Activated CD8-positive, alpha-beta T cell treated with anti-CD3 and anti-CD28 coated beads for 36 hours (primary cell): Measurements from ENCODE around the gene MED15. TPM values are rescaled to one million over a fixed set of nuclear protein-coding genes. Genes with fewer than 3 reads are reported as not detected.

Experiments
- ATAC-seq: fragments of 200-7000 bp; cut with Tn5 transposase; one replicate; pipeline ENCODE4 v1.10.0; 2021; ENCODE audit warnings: mild to moderate bottlenecking, moderate library complexity
- CTCF ChIA-PET: fragments of 350-600 bp; sonication (Branson Sonifier 250); formaldehyde crosslinking; loops from one replicate; lab custom pipeline; 2021; ENCODE audit warnings: antibody characterized with exemption; lab: Charles Lee
- POLR2A ChIA-PET: fragments of 350-600 bp; sonication (Branson Sonifier 250); formaldehyde crosslinking; loops from one replicate; lab custom pipeline; 2021; ENCODE audit warnings: antibody characterized with exemption; lab: Charles Lee
- DNase-seq: peaks from one replicate; pipeline ENCODE4 v3.0.0-alpha.2; 2020
- H3K27ac Mint-ChIP-seq: one replicate; pipeline ENCODE4 v1.8.0; 2021; ENCODE audit warnings: mild to moderate bottlenecking, mixed read lengths
- H3K27me3 Mint-ChIP-seq: one replicate; pipeline ENCODE4 v1.8.0; 2021; ENCODE audit warnings: mixed read lengths
- H3K36me3 Mint-ChIP-seq: one replicate; pipeline ENCODE4 v1.8.0; 2021; ENCODE audit warnings: low read depth, mixed read lengths
- H3K4me1 Mint-ChIP-seq: one replicate; pipeline ENCODE4 v1.8.0; 2021; ENCODE audit warnings: low read depth, mixed read lengths
- H3K4me3 Mint-ChIP-seq: one replicate; pipeline ENCODE4 v1.8.0; 2021; ENCODE audit warnings: mild to moderate bottlenecking, moderate library complexity, mixed read lengths
- H3K9me3 Mint-ChIP-seq: one replicate; pipeline ENCODE4 v1.8.0; 2021; ENCODE audit warnings: mixed read lengths
- CTCF ChIP-seq: fragments of 200-600 bp; IDR thresholded peaks from one replicate; pipeline ENCODE4 v1.8.0; 2022; ENCODE audit warnings: antibody characterized with exemption, mild to moderate bottlenecking
- intact Hi-C: fragments of 100-400 bp; cut with micrococcal nuclease; formaldehyde crosslinking; loops from one replicate; pipeline ENCODE4 v1.10.0; 2022
- total RNA-seq, 2 experiments: library from RNA; stranded (reverse); gene quantifications; one replicate each; pipeline ENCODE4 v1.2.3, GENCODE V29; 2021

Gene MED15
- total RNA-seq, 2 experiments from 2014 or later = 110 to 118 TPM

- H3K4me3 Mint-ChIP-seq = no peak overlapping the region
- no peak overlapping the region for H3K27ac Mint-ChIP-seq
- peaks cover 55% of the 10 kb centered on the region for H3K36me3 Mint-ChIP-seq
- ATAC-seq (no peak), DNase-seq (no peak)
- ChIA-PET CTCF (interaction anchor here (0.7 to 3.9 kb wide), 2 partner anchors 10 kb away, joined by 3 to 20 read pairs; no protein-coding TSS in a partner anchor), POLR2A (interaction anchor here (0.5 to 1.0 kb wide), 2 partner anchors 33 to 336 kb away, joined by 3 to 4 read pairs; no protein-coding TSS in a partner anchor)
- H3K4me1 Mint-ChIP-seq = peaks cover 40% of the 10 kb centered on the region
- TF ChIP-seq CTCF = no peak
- intact Hi-C loops = no loop called here
- H3K9me3 Mint-ChIP-seq = no peaks in the 10 kb centered on the region
- H3K27me3 Mint-ChIP-seq = no peaks in the 10 kb centered on the region
Measured at GRCh38 chr22:20573833-20574615, 66.6 kb downstream of the MED15 start.

DNA sequence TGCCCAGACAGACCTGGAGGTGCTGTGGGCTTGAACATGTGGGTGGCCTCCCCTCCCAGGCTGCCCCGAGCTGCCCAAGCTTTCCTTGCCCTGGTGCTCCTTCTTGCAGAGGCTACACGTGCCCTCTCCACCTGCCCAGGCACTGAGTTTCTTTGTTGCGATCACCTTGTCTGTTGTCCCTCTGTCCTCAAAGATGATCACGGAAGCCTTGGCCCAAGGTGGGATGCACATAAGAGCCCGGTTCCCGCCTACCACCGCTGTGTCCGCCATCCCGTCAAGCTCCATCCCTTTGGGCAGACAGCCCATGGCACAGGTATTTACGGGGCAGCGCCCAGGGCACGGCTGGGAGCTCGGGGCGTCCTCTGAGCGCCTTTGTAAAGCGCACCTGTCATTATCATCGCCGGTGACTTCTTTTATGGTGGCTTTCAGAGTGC is 67.5 kb downstream of the MED15 start:
- H3K4me3 Mint-ChIP-seq = no peak overlapping the region
- CTCF ChIA-PET = interaction anchor here (1.0 to 3.9 kb wide), 3 partner anchors 8 to 28 kb away, joined by 3 to 20 read pairs (median 3); no protein-coding TSS in a partner anchor
- ATAC-seq (no peak), DNase-seq (no peak)
- intact Hi-C loops = no loop called here
- no peak for TF ChIP-seq CTCF
- POLR2A ChIA-PET = no interaction called here
- peaks cover 40% of the 10 kb centered on the region for H3K4me1 Mint-ChIP-seq
- H3K27me3 Mint-ChIP-seq = no peaks in the 10 kb centered on the region
- peaks cover 50% of the 10 kb centered on the region for H3K36me3 Mint-ChIP-seq
- H3K9me3 Mint-ChIP-seq = no peaks in the 10 kb centered on the region
- no peak overlapping the region for H3K27ac Mint-ChIP-seq

DNA sequence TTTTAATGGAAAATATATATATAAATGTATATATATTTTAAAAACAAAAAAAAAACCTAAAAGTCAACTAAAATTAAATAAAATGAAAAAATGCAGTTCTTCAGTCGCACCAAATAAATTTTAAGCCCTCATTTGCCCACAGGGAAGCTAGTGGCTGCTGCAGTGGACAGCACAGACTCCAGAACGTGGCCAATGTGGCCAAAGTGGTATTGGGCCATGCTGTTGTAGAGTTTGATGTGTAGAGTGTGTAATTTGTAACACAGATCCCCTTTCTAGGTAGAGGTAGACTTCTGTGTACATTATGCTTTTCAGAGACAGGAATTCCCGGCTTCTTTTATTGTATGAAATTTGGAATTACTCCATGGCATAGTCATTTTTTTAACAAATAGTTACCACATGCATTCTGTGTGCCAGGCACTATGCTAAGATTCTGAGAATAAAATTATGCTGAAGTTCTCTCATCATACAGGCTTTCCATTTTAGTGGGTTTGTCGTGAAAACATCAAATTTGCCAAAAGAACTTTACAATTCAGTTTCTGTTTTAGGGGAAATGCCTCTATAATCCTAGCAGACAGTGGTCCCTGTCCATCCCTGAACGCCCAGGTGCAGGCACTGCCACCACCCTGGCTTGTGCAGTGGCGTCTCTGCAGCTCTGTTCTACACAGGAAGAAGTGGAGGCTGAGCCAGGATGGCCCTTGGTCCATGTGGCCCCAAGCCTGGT is 68.5 kb downstream of the MED15 start:
- ATAC-seq (no peak), DNase-seq (no peak)
- ChIA-PET CTCF (interaction anchor here (1.0 to 3.9 kb wide), 4 partner anchors 9 to 29 kb away, joined by 3 to 20 read pairs (median 4); no protein-coding TSS in a partner anchor), POLR2A (no interaction called here)
- peaks cover 43% of the 10 kb centered on the region for H3K4me1 Mint-ChIP-seq
- intact Hi-C loops = no loop called here
- no peaks in the 10 kb centered on the region for H3K27me3 Mint-ChIP-seq
- H3K27ac Mint-ChIP-seq = no peak overlapping the region
- H3K9me3 Mint-ChIP-seq = no peaks in the 10 kb centered on the region
- no peak overlapping the region for H3K4me3 Mint-ChIP-seq
- peaks cover 46% of the 10 kb centered on the region for H3K36me3 Mint-ChIP-seq
- no peak for TF ChIP-seq CTCF

DNA sequence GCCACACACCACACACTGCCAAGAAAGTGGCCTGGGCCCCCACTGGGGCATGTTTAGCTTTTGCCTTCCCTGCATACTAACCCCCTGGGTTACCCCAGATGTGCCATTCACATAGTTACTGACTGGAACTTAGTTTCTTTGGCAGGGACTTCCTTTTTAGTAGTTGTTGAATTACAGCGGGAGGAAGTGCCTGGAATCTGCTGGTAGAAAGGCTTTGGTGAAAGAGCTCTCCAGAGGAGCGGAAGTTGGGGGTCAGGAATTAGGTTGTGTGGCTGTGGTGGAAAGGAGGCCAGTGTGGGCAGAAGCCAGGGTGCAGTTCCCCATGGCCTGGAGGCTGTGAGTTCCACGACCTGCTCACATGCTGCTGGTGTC is 69.0 kb downstream of the MED15 start:
- no peak for TF ChIP-seq CTCF
- intact Hi-C loops = no loop called here
- Mint-ChIP-seq H3K9me3 (no peaks in the 10 kb centered on the region), H3K4me3 (no peak overlapping the region), H3K4me1 (peaks cover 38% of the 10 kb centered on the region), H3K27ac (no peak overlapping the region), H3K27me3 (no peaks in the 10 kb centered on the region), H3K36me3 (peaks cover 40% of the 10 kb centered on the region)
- no peak for DNase-seq
- POLR2A ChIA-PET = no interaction called here
- ATAC-seq = no peak
- CTCF ChIA-PET = interaction anchor here (1.4 kb wide), 1 partner anchor 12 kb away, joined by 5 read pairs; no protein-coding TSS in a partner anchor
